ENCODE data around the gene FXYD2.

DNA sequence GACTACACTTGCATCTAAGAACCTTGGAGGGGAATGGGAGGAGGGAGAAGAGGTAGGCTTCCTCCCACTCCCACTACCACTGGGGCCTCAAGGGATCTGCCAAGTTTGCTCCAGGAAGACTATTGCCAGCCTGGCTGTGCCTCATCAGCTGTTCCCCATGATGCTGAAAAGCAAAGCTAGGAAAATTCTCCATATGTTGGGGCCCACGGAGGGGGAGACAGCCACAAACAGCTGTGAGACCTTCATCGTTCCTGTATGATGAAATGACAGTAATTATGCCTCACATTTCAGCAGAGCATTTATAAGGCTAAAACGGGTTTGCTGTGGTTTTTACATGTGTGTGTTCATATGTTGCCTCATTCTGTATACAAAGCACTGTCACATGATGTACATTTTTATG lies 34.3 kb downstream of the FXYD2 start:
- TF ChIP-seq, protein P1, sequence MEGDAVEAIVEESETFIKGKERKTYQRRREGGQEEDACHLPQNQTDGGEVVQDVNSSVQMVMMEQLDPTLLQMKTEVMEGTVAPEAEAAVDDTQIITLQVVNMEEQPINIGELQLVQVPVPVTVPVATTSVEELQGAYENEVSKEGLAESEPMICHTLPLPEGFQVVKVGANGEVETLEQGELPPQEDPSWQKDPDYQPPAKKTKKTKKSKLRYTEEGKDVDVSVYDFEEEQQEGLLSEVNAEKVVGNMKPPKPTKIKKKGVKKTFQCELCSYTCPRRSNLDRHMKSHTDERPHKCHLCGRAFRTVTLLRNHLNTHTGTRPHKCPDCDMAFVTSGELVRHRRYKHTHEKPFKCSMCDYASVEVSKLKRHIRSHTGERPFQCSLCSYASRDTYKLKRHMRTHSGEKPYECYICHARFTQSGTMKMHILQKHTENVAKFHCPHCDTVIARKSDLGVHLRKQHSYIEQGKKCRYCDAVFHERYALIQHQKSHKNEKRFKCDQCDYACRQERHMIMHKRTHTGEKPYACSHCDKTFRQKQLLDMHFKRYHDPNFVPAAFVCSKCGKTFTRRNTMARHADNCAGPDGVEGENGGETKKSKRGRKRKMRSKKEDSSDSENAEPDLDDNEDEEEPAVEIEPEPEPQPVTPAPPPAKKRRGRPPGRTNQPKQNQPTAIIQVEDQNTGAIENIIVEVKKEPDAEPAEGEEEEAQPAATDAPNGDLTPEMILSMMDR (conservative IDR thresholded peaks at IDR 0.05): no peak
- TF ChIP-seq EZH2 (IDR thresholded peaks at IDR 0.05; ENCODE audit: low read depth): no peak

All from PC-9 (cell line).